ENCODE data around the gene JAZF1. TPM values are rescaled to one million over a fixed set of nuclear protein-coding genes. Genes with fewer than 3 reads are reported as not detected.
A peak's percentile ranks its signal among the peaks of the same experiment; 100 is the strongest.
"Not testable (repeated sequence)": the region's sequence is repeated elsewhere in the genome, so short reads cannot be mapped to it uniquely, and the experiment has no call there.

JAZF1 gene
- total RNA-seq, 1 experiment from 2014 or later = 6.9 TPM

- DNase-seq (ENCODE audit: low read depth) = peak; percentile 75
Measured at GRCh38 chr7:27873981-27874957, 306.3 kb downstream of the JAZF1 start.

- DNase-seq (ENCODE audit: low read depth) = no peak
Measured at GRCh38 chr7:27872356-27873275, 308.0 kb downstream of the JAZF1 start.

- no peak for DNase-seq (ENCODE audit: low read depth)
Measured at GRCh38 chr7:27871866-27872265, 308.7 kb downstream of the JAZF1 start.

GRCh38 chr7:27871086-27871485, 309.5 kb downstream of the JAZF1 start:
- no peak for DNase-seq (ENCODE audit: low read depth)

GRCh38 chr7:27870595-27870994, 310.0 kb downstream of the JAZF1 start:
- no peak for DNase-seq (ENCODE audit: low read depth)

GRCh38 chr7:27869056-27869455, 311.5 kb downstream of the JAZF1 start:
- no peak for DNase-seq (ENCODE audit: low read depth)

GRCh38 chr7:27868131-27868550, 312.5 kb downstream of the JAZF1 start:
- DNase-seq (ENCODE audit: low read depth) = peak; percentile 15

GRCh38 chr7:27866828-27867672, 313.5 kb downstream of the JAZF1 start:
- no peak for DNase-seq (ENCODE audit: low read depth)

GRCh38 chr7:27866256-27866655, 314.3 kb downstream of the JAZF1 start:
- no peak for DNase-seq (ENCODE audit: low read depth)

- peak; percentile 71 for DNase-seq (ENCODE audit: low read depth)
Measured at GRCh38 chr7:27863880-27864279, 316.7 kb downstream of the JAZF1 start.

GRCh38 chr7:27861747-27862146, 318.8 kb downstream of the JAZF1 start:
- DNase-seq (ENCODE audit: low read depth) = no peak

- no peak for DNase-seq (ENCODE audit: low read depth)
Measured at GRCh38 chr7:27860800-27861199, 319.8 kb downstream of the JAZF1 start.

- not testable (repeated sequence) for DNase-seq (ENCODE audit: low read depth)
Measured at GRCh38 chr7:27856703-27857485, 323.7 kb downstream of the JAZF1 start.

GRCh38 chr7:27850531-27850930, 330.1 kb downstream of the JAZF1 start:
- no peak for DNase-seq (ENCODE audit: low read depth)

- DNase-seq (ENCODE audit: low read depth) = no peak
Measured at GRCh38 chr7:27846388-27846787, 334.2 kb downstream of the JAZF1 start.

GRCh38 chr7:27843584-27844305, 336.9 kb downstream of the JAZF1 start:
- no peak for DNase-seq (ENCODE audit: low read depth)

GRCh38 chr7:27842851-27843250, 337.7 kb downstream of the JAZF1 start:
- DNase-seq (ENCODE audit: low read depth) = no peak

GRCh38 chr7:27842094-27842692, 338.4 kb downstream of the JAZF1 start:
- DNase-seq (ENCODE audit: low read depth) = no peak

GRCh38 chr7:27840760-27841364, 339.7 kb downstream of the JAZF1 start:
- no peak for DNase-seq (ENCODE audit: low read depth)

Data from Daoy (cell line).